ENCODE measurements around the gene HIPK2. TPM values are rescaled to one million over a fixed set of nuclear protein-coding genes. Genes with fewer than 3 reads are reported as not detected.

HIPK2 gene
- total RNA-seq, 6 experiments from 2014 or later, result 48.5 to 68.0 (median 59.6) TPM

- Histone ChIP-seq H3K27me3 (no peaks in the 10 kb centered on the region), H3K36me3 (no peaks in the 10 kb centered on the region), H3K9me3 (no peaks in the 10 kb centered on the region), H3K4me1 (peaks cover 5 to 85% (median 45%) of the 10 kb centered on the region in 4 donors), H3K4me3 (no peak overlapping the region), H3K27ac (peak overlapping the region in 2 of 3 donors; percentile 77 to 88)
- 100% methylated on average over 1 of the region's 1 CpG for WGBS (ENCODE audit: insufficient coverage, low coverage, low lambda C conversion rate, missing lambda C conversion rate)
- no peak for TF ChIP-seq CTCF (IDR thresholded peaks at IDR 0.05)
- TF ChIP-seq POLR2A (IDR thresholded peaks at IDR 0.05), result no peak
- DNase-seq (no peak), ATAC-seq (no peak)
- intact Hi-C loops (cut with DNase I), result no loop called here
These were observed 49.6 kb downstream of the HIPK2 start for GRCh38 chr7:139728203-139728602.

GRCh38 chr7:139727151-139727705 lies 50.6 kb downstream of the HIPK2 start:
- no peak overlapping the region for H3K4me3 ChIP-seq
- no peaks in the 10 kb centered on the region for H3K27me3 ChIP-seq
- H3K36me3 ChIP-seq, result no peaks in the 10 kb centered on the region
- ATAC-seq (no peak), DNase-seq (no peak)
- peak overlapping the region; percentile 54 to 88 (median 77) for H3K27ac ChIP-seq
- WGBS (ENCODE audit: insufficient coverage, low coverage, low lambda C conversion rate, missing lambda C conversion rate), result 25% methylated on average over 2 of the region's 3 CpGs
- peaks cover 5 to 85% (median 48%) of the 10 kb centered on the region in 4 donors for H3K4me1 ChIP-seq
- H3K9me3 ChIP-seq, result no peaks in the 10 kb centered on the region
- no peak for TF ChIP-seq CTCF (IDR thresholded peaks at IDR 0.05)
- TF ChIP-seq POLR2A (IDR thresholded peaks at IDR 0.05), result no peak
- intact Hi-C loops (cut with DNase I), result no loop called here

- peak; percentile 49 to 75 (median 63) for ATAC-seq
These were observed 51.3 kb downstream of the HIPK2 start for GRCh38 chr7:139726485-139726869.

GRCh38 chr7:139725858-139726484 lies 51.8 kb downstream of the HIPK2 start:
- peaks cover 4 to 85% (median 44%) of the 10 kb centered on the region in 4 donors for H3K4me1 ChIP-seq

More at GRCh38 chr7:139726485-139726869, 51.3 kb downstream of the HIPK2 start:
- H3K27ac ChIP-seq, result peak overlapping the region; percentile 54 to 88 (median 77)
- intact Hi-C loops (cut with DNase I), result no loop called here
- no peak for TF ChIP-seq CTCF (IDR thresholded peaks at IDR 0.05)
- peak; percentile 34 for TF ChIP-seq POLR2A (IDR thresholded peaks at IDR 0.05)
- no peaks in the 10 kb centered on the region for H3K36me3 ChIP-seq
- 15% methylated on average over 3 of the region's 3 CpGs for WGBS (ENCODE audit: insufficient coverage, low coverage, low lambda C conversion rate, missing lambda C conversion rate)
- peaks cover 5 to 85% (median 45%) of the 10 kb centered on the region in 4 donors for H3K4me1 ChIP-seq
- H3K4me3 ChIP-seq, result no peak overlapping the region
- DNase-seq, result peak in 1 of 3 donors; percentile 72
- H3K27me3 ChIP-seq, result no peaks in the 10 kb centered on the region
- H3K9me3 ChIP-seq, result no peaks in the 10 kb centered on the region

More at GRCh38 chr7:139725858-139726484, 51.8 kb downstream of the HIPK2 start:
- ATAC-seq (peak in 3 of 4 donors; percentile 1 to 29 (median 7)), DNase-seq (peak in 1 of 3 donors; percentile 40)
- Histone ChIP-seq H3K36me3 (no peaks in the 10 kb centered on the region), H3K27ac (peak overlapping the region; percentile 54 to 88 (median 77)), H3K27me3 (no peaks in the 10 kb centered on the region), H3K9me3 (no peaks in the 10 kb centered on the region), H3K4me3 (no peak overlapping the region)
- TF ChIP-seq POLR2A (IDR thresholded peaks at IDR 0.05), result no peak
- TF ChIP-seq CTCF (IDR thresholded peaks at IDR 0.05), result no peak
- intact Hi-C loops (cut with DNase I), result no loop called here
- WGBS (ENCODE audit: insufficient coverage, low coverage, low lambda C conversion rate, missing lambda C conversion rate), result 49% methylated on average over 6 of the region's 6 CpGs
